GM20431 (cell line): ENCODE data around the gene PIGU.
"Not testable (repeated sequence)": the region's sequence is repeated elsewhere in the genome, so short reads cannot be mapped to it uniquely, and the experiment has no call there.

Experiments used
- in situ Hi-C: fragments of 300-500 bp; cut with MseI, MboI; formaldehyde crosslinking; loops from one replicate; pipeline ENCODE4 v1.15.0; 2020; ENCODE audit warnings: low sequenced_read_pairs; ENCODE audit not compliant: unreplicated experiment

Gene PIGU

GRCh38 chr20:34706912-34707784, 30.3 kb upstream of the PIGU start:
- in situ Hi-C loops, result no loop called here

DNA sequence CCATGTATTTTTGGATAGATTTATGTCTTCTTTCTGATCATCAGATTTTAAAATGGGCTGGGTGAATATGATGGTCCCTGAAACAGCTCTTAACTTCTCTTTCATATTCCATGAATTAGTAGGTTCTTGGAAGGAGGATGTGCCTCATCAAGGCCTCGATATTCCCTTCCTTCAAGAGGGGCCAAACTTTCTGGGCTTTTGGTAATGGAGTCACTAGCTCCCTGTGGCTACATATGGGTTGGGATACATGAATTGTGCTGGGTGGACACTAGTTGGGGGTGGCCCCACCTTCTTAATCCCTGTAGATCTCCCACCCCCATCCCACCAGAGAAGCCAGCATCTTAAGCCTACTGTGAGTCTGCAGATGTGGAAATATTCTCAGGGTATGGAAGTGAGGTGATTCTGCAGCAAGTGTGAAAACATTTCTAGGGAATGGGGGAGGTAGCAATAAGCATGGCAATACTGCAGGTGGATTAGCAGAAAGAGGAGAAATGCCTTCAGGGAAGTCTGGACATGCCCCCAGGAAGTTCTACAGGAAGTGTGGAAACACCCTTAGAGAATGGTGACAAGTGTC, 29.5 kb upstream of the PIGU start:
- in situ Hi-C loops, result no loop called here

- in situ Hi-C loops, result no loop called here
These were observed 28.8 kb upstream of the PIGU start for GRCh38 chr20:34705397-34706301.

DNA sequence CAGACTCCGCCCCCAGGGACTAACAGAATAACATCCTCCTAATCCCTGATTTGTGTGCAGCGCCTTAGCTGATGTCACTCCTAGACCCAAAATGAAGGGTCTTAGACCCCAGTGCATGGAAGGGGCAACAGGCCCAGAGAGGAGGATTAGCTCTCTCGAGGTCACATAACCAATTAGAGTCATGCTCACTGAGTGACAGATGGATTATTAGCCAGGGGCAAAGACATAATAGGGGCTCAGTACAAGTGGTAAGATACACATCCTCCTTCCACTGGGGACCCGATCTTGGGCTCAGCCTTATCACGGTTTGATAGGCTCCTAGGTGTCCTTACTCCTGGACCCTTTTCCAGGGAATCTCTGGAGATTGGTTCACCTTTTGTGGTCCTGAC, 28.1 kb upstream of the PIGU start:
- in situ Hi-C loops, result no loop called here

DNA sequence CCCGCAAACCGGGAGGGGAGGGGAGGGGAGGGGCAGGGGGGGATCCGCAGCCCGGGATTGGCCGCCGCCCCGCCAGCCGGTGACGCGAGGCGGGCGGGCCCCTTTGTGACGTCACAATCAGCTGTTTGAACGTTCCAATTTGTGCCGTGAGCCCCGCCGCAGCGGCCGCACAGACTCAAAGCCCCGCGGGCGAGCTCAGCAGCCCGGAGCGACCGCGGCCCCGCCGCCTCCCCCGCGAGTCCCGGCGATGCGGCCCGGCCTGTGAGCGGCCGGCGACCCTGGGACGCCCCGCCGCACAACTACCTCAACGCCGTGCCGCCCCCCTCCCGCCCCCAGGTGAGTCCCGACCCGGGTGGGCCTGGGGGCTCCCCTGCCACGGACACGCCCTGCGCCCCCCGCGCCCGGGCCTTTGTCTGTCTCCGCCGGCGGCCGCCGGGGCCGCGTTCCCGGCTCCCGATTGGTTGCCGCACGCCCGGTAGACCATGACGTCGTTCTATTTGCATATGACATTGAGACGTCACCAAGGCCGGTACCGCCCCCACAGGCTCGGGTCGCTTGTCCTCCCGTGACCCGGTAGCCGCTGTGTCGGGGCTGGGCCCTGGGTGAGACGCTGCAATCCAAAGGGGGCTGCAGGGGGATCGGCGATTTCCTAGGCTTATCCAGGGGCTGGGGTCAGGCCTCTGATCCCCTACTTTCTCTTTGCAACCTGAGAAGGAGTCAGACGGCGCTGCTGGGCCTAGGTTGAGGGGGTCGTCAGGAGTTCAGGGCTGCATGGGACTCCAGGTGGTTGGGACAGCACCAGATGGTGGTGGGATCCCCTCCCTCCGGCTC, 27.5 kb upstream of the PIGU start, which contains the start of gene TP53INP2:
Gene TP53INP2 (plus strand): TSS at position 168 of the 831 bp plus-strand sequence. CDS start 4,396 bp downstream, outside the sequence.
- in situ Hi-C loops, result no loop called here

- in situ Hi-C loops, result no loop called here
These were observed 26.7 kb upstream of the PIGU start for GRCh38 chr20:34703424-34704176.

DNA sequence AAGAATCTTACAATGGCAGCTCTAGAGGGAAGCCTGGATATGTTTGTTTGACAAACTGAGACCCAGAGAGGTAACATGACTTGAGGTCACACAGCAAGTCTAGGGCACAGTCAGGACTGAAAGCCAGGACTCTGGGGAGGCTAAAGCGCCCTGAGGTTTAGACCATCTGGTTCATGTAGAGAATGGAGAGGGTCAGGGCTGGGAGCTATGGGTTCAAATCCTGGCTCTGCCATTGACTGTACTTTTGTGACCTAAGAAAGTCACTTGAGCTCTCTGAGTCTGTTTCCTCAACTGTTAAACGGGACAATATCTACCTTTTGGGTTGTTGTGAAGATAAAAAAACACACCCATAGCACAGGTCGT, 26.1 kb upstream of the PIGU start:
- in situ Hi-C loops, result no loop called here

DNA sequence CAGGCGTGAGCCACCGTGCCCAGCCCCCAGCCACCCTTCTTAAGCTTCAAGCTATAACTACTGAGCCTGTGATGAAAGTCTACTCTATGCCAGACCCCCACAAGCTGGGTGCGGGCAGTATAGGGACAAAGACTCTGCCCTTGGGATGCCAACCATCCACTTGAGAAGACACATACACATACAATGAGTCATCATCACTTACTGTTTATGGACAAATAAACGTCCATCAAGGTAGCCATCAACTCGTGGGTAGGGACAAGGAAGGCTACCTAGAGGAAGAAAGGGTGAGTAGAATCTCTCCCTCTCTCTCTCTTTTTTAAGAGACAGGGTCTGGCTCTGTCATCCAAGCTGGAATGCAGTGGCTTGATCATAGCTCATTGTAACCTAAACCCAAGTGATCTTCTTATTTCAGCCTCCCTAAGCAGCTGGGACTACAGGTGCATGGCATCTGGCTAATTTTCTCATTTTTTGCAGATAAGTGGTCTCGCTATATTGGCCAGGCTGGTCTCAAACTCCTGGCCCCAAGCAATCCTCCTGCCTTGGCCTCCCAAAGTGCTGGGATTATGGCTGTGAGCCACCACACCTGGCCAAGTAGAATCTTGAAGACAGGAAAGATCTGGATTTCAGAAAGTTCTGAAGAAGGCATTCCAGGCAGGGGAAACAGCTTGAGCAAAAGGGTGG, 24.7 kb upstream of the PIGU start:
- in situ Hi-C loops, result no loop called here

DNA sequence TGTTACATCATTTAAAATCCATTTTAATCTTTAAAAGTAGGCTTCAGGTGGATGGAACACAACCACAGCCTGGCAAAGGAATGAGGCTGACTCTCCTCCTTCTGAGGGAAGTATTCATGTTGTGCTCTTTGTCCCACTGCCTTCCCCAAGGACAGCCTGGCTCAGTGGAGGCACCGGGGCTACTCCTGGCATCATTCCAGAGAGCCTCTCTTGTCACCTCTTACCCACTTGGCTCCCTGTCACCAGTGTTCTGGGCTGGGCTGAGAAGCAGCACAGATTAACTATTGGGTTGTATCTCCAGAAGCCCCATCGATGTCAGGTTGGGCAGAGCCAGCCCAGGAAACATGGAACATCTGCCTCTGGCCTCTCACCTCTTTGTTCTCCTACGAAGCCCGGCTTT, 16.5 kb upstream of the PIGU start:
- in situ Hi-C loops, result no loop called here

DNA sequence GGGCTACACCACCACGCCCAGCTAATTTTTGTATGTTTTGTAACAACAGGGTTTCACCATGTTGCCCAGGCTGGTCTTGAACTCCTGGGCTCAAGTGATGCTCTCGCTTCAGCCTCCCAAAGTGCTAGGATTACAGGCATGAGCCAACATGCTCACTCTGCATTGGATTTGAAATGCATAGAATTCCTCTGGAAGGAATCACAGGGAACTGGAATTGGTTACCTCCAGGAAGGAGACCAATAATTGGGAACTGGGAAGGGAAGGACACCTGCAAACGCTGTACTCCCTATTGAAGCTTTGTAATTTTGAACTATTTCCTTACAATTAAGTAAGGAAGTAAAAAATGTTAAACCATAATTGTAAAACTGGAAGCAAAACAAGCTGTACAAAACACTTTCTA, 14.9 kb upstream of the PIGU start:
- in situ Hi-C loops, result no loop called here

GRCh38 chr20:34689486-34689885, 12.6 kb upstream of the PIGU start:
- in situ Hi-C loops, result no loop called here

DNA sequence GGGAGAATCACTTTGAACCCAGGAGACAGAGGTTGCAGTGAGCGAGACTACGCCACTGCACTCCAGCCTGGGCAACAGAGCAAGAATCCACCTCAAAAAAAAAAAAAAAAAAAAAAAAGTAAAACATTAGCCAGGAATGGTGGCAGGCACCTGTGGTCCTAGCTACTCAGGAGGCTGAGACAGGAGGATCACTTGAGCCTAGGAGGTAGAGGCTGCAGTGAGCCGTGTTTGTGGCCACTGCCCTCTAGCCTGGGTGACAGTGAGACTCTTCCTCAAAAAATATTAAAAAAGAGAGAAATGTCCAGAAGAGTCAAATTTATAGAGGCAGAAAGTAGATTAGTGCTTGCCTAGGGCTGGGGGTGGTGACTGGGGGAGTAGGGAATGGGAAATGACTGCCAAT, 6.8 kb upstream of the PIGU start:
- in situ Hi-C loops, result no loop called here

DNA sequence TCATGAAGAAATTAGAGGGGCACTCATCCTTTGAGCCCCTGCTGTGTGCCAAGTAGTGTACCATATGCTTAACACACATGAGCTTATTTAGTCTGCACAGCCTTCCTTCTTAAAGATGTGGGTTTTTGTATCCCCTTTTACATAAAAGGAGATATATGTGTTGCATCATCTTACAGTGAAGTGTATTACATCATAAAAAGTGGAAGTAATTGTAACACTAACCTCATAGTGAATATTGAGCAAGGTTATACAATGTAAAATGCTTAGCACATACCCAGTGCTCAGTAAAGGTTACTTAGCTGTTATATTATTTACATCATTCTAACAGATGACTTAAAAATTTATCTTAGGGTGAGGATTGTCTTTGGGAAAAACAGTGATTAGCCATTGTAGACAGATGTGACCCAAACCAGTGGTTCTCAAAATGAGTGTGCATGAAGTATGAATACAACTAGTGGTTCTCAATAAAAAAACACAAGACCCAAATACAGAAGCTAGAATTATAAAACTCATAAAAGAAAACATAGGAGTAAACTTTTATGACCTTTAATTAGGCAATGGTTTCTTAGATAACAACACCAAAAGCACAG, 3.8 kb upstream of the PIGU start:
- in situ Hi-C loops, result no loop called here

DNA sequence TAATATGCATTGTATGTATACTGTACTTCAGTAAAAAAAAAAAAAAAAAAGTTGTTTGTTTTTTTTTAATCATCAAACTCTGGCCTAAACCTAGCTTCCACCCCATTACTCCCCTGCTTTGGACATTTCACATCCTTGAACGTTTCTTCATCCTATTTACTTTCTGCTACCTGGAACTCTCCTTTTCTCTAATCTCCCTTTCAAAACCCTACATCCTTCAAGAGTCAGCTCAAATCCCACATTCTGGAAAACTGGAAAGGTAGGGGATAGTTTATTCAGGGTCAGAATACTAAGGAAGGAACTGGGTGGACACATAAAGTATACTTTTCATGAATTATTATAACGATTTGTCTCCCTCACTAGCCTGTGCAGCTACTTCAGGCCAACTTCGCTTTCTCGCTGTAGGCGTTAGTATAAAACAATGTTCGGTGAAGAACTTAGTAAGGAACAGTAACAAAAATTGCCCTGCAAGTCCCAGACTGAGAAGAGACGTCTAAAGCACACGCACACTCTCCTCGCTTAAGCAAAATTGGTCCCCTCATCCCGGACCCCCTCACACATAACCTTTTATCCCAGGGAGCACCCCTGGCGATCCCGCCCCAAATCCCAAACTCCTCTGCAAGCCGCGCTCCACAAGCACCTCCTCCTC, 775 bp downstream of the PIGU start:
- in situ Hi-C loops, result no loop called here

DNA sequence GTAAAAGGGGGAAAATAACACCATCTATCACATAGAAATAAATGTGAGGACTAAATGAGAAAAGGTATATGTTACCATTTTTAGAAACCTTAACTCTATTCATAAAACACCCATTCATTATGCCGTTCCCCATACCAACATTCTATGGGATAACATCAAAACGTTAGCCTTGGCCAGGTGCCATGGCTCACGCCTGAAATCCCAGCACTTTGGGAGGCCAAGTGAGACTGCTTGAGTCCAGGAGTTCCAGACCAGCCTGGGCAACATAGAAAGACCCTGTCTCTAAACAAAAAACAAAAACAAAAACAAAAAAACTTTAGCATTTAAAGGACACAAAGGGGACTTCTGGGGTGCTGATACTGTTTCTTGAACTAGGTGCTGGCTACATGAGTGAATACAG, 1.3 kb downstream of the PIGU start:
- in situ Hi-C loops, result no loop called here

DNA sequence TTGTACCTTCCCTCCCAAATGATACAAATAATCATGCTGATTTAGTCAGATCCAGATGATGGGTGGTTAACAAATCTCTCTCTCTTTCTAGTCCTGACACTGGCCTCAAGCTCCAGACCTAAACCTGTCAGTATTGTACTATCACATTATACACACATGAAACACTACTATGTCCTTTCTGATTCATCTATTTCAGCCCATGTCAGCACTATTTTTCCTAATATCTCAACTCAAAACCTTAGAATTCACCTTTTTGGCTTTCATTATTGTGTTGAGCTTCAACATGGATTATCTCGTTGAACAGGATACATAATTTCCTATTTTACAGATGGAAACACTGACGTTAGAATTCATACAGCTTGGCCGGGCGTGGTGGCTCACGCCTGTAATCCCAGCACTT, 3.5 kb downstream of the PIGU start:
- in situ Hi-C loops, result no loop called here

- in situ Hi-C loops, result no loop called here
These were observed 7.8 kb downstream of the PIGU start for GRCh38 chr20:34669094-34669493.

DNA sequence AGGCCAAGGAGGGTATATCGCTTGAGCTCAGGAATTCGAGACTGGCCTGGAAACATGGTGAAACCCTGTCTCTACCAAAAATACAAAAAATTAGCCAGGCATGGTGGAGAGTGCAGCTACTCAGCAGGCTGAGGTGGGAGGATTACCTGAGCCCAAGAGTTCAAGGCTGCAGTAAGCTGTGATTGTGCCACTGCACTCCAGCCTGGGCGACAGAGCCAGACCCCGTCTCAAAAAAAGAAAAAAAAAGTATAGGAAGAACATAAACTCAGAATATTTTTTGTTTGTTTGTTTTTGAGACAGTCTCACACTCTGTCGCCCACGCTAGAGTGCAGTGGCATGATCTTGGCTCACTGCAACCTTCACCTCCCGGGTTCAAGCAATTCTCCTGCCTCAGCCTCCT, 12.1 kb downstream of the PIGU start:
- in situ Hi-C loops, result not testable (repeated sequence)
